Kidney tubule cell (primary cell): ENCODE measurements around the gene LILRA1.
"Not testable (repeated sequence)": the region's sequence is repeated elsewhere in the genome, so short reads cannot be mapped to it uniquely, and the experiment has no call there.

Source experiments
- DNase-seq: peaks from one replicate; pipeline ENCODE4 v3.0.0-alpha.2; 2018; ENCODE audit warnings: low spot score

Gene LILRA1

GRCh38 chr19:54593445-54593844 is at the start of gene LILRA1:
TSS of gene LILRA1 (plus strand) at chr19:54593632. CDS start at chr19:54594245, 613 bp downstream.
- DNase-seq = not testable (repeated sequence)

- DNase-seq = no peak
Observed at GRCh38 chr19:54548806-54549205, 44.6 kb upstream of the LILRA1 start.

GRCh38 chr19:54549224-54549623 is 44.2 kb upstream of the LILRA1 start:
- DNase-seq = no peak

GRCh38 chr19:54551293-54551692 is 42.1 kb upstream of the LILRA1 start:
- no peak for DNase-seq

GRCh38 chr19:54551950-54552912 is 41.2 kb upstream of the LILRA1 start:
- DNase-seq = no peak

GRCh38 chr19:54552913-54553310 is 40.5 kb upstream of the LILRA1 start:
- no peak for DNase-seq

GRCh38 chr19:54554006-54554405 is 39.4 kb upstream of the LILRA1 start:
- no peak for DNase-seq

GRCh38 chr19:54554896-54555295 is 38.5 kb upstream of the LILRA1 start:
- no peak for DNase-seq

- no peak for DNase-seq
Observed at GRCh38 chr19:54556194-54556593, 37.2 kb upstream of the LILRA1 start.

GRCh38 chr19:54558339-54558738 is 35.1 kb upstream of the LILRA1 start:
- no peak for DNase-seq

GRCh38 chr19:54560881-54561385 is 32.5 kb upstream of the LILRA1 start:
- DNase-seq = no peak

- no peak for DNase-seq
Observed at GRCh38 chr19:54561840-54562239, 31.6 kb upstream of the LILRA1 start.

GRCh38 chr19:54563206-54563605 is 30.2 kb upstream of the LILRA1 start:
- not testable (repeated sequence) for DNase-seq

GRCh38 chr19:54570316-54570715 is 23.1 kb upstream of the LILRA1 start:
- DNase-seq = no peak

- not testable (repeated sequence) for DNase-seq
Observed at GRCh38 chr19:54571715-54572615, 21.5 kb upstream of the LILRA1 start.

- DNase-seq = no peak
Observed at GRCh38 chr19:54572696-54573311, 20.6 kb upstream of the LILRA1 start.

GRCh38 chr19:54573330-54573872 is 20.0 kb upstream of the LILRA1 start, which contains the start of gene LILRA2:
TSS of gene LILRA2 (plus strand) at chr19:54573790. CDS start at chr19:54573879, 89 bp downstream.
- DNase-seq = no peak

GRCh38 chr19:54574051-54574450 is 19.4 kb upstream of the LILRA1 start:
- DNase-seq = no peak

- no peak for DNase-seq
Observed at GRCh38 chr19:54574527-54575056, 18.8 kb upstream of the LILRA1 start.

GRCh38 chr19:54575205-54575604 is 18.2 kb upstream of the LILRA1 start:
- DNase-seq = not testable (repeated sequence)

- no peak for DNase-seq
Observed at GRCh38 chr19:54576411-54576976, 16.9 kb upstream of the LILRA1 start.
